ENCODE measurements around the gene PLCB1. TPM values are rescaled to one million over a fixed set of nuclear protein-coding genes. Genes with fewer than 3 reads are reported as not detected.
"Not testable (repeated sequence)": the region's sequence is repeated elsewhere in the genome, so short reads cannot be mapped to it uniquely, and the experiment has no call there.

Gene PLCB1
- total RNA-seq, 1 donor from 2014 or later, result 6.3 TPM

DNA sequence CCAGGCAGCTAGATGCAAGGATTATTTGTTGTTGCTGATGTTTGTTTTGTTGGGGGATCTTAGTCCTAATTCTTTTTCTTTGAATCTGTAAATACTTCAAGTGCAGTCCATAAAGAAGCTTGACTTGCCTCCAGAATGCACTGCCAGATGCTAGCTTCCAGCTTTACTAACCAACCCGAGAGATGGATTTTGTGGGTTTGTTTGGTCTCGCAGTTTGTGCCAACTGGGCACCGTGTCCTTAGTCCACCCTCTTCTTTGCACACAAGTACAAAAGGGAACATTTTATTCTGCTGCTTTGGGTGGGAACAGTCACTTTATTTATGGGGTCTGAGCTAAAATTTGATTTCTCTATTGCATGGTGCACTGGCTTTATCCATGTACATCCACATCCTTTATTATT, 212.0 kb downstream of the PLCB1 start:
- H3K4me1 ChIP-seq, result no peaks in the 10 kb centered on the region
- ATAC-seq (no peak), DNase-seq (no peak)
- TF ChIP-seq, protein P1, sequence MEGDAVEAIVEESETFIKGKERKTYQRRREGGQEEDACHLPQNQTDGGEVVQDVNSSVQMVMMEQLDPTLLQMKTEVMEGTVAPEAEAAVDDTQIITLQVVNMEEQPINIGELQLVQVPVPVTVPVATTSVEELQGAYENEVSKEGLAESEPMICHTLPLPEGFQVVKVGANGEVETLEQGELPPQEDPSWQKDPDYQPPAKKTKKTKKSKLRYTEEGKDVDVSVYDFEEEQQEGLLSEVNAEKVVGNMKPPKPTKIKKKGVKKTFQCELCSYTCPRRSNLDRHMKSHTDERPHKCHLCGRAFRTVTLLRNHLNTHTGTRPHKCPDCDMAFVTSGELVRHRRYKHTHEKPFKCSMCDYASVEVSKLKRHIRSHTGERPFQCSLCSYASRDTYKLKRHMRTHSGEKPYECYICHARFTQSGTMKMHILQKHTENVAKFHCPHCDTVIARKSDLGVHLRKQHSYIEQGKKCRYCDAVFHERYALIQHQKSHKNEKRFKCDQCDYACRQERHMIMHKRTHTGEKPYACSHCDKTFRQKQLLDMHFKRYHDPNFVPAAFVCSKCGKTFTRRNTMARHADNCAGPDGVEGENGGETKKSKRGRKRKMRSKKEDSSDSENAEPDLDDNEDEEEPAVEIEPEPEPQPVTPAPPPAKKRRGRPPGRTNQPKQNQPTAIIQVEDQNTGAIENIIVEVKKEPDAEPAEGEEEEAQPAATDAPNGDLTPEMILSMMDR (IDR thresholded peaks at IDR 0.05), result no peak
- H3K4me3 ChIP-seq, result no peak overlapping the region
- intact Hi-C loops (cut with DNase I), result no loop called here
- no peaks in the 10 kb centered on the region for H3K27me3 ChIP-seq (ENCODE audit: low read depth)
- no peaks in the 10 kb centered on the region for H3K36me3 ChIP-seq
- H3K27ac ChIP-seq, result no peak overlapping the region
- no peaks in the 10 kb centered on the region for H3K9me3 ChIP-seq

GRCh38 chr20:8344631-8345030, 212.6 kb downstream of the PLCB1 start:
- intact Hi-C loops (cut with DNase I), result no loop called here
- H3K4me3 ChIP-seq, result no peak overlapping the region
- no peak for ATAC-seq
- TF ChIP-seq, protein P1 (IDR thresholded peaks at IDR 0.05), result no peak
- no peaks in the 10 kb centered on the region for H3K36me3 ChIP-seq
- no peak overlapping the region for H3K27ac ChIP-seq
- H3K4me1 ChIP-seq, result no peaks in the 10 kb centered on the region
- no peak for DNase-seq
- no peaks in the 10 kb centered on the region for H3K27me3 ChIP-seq (ENCODE audit: low read depth)
- no peaks in the 10 kb centered on the region for H3K9me3 ChIP-seq

DNA sequence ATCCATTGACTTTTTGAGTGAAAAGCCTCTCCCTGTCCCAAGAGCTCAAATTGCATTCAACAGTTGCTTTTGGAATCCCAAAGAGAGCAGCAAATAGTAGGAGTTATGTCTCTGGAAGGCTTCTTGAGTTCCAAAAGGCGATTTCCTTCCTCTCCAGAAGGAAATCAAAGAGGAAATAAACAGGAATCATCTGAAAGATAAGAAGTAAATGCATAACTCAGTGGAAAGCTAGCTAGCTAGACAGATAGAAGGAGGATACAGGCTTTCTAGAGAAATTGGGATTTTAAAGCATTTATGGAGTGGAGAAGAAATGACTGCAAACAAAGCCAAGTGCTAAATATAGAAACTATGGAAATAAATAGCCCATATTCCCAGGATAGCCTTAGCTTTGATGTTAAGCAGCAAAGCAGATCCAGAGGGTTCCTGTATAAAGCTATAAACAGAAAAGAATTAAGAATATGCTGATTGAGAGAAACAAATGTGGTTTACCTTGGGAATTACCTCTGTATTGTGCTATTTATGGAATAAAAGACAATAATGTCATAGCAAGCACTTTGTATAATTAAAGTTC, 214.7 kb downstream of the PLCB1 start:
- no peaks in the 10 kb centered on the region for H3K36me3 ChIP-seq
- no peak overlapping the region for H3K4me3 ChIP-seq
- no peaks in the 10 kb centered on the region for H3K9me3 ChIP-seq
- intact Hi-C loops (cut with DNase I), result no loop called here
- H3K4me1 ChIP-seq, result no peaks in the 10 kb centered on the region
- H3K27ac ChIP-seq, result no peak overlapping the region
- DNase-seq, result no peak
- no peaks in the 10 kb centered on the region for H3K27me3 ChIP-seq (ENCODE audit: low read depth)
- ATAC-seq, result no peak
- TF ChIP-seq, protein P1 (IDR thresholded peaks at IDR 0.05), result no peak

GRCh38 chr20:8350225-8350624, 218.2 kb downstream of the PLCB1 start:
- intact Hi-C loops (cut with DNase I); H3K27me3 ChIP-seq (ENCODE audit: low read depth); H3K4me3 ChIP-seq; H3K36me3 ChIP-seq; H3K4me1 ChIP-seq; H3K27ac ChIP-seq; DNase-seq; H3K9me3 ChIP-seq; ATAC-seq: not testable (repeated sequence)

DNA sequence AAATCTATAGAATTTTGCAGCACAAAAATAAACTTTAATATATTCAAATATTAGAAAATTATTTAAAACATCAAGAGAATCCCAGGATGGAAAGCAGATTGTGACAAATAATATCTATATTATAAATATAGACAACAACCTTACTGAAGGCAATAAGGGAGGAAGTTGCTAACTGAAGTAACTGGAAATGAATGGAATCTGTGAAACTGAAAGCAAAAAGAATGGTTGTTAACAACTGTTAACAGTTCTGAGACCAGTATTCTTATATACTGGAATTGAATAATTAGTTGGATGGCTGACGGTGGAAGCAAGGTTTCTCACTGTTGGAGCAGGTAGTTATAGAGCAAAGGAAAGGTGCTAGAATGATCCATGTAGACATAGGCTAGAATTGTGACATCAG, 220.4 kb downstream of the PLCB1 start:
- TF ChIP-seq, protein P1 (IDR thresholded peaks at IDR 0.05), result no peak
- H3K27me3 ChIP-seq (ENCODE audit: low read depth), result no peaks in the 10 kb centered on the region
- no peak overlapping the region for H3K27ac ChIP-seq
- ATAC-seq (no peak), DNase-seq (no peak)
- no peak overlapping the region for H3K4me3 ChIP-seq
- no peaks in the 10 kb centered on the region for H3K4me1 ChIP-seq
- intact Hi-C loops (cut with DNase I), result no loop called here
- no peaks in the 10 kb centered on the region for H3K9me3 ChIP-seq
- H3K36me3 ChIP-seq, result no peaks in the 10 kb centered on the region

GRCh38 chr20:8353512-8353911, 221.4 kb downstream of the PLCB1 start:
- intact Hi-C loops (cut with DNase I), result no loop called here

More at GRCh38 chr20:8353512-8353911, 221.4 kb downstream of the PLCB1 start:
- ATAC-seq, result no peak
- no peak for DNase-seq
- no peaks in the 10 kb centered on the region for H3K9me3 ChIP-seq
- no peaks in the 10 kb centered on the region for H3K36me3 ChIP-seq
- no peak overlapping the region for H3K4me3 ChIP-seq
- no peaks in the 10 kb centered on the region for H3K4me1 ChIP-seq
- no peaks in the 10 kb centered on the region for H3K27me3 ChIP-seq (ENCODE audit: low read depth)
- H3K27ac ChIP-seq, result no peak overlapping the region
- TF ChIP-seq, protein P1 (IDR thresholded peaks at IDR 0.05), result no peak
